Astrocyte (in vitro differentiated cells and primary cell): ENCODE results near the gene CCDC69. TPM values are rescaled to one million over a fixed set of nuclear protein-coding genes. Genes with fewer than 3 reads are reported as not detected.

Source experiments
- DNase-seq: peaks from one replicate; pipeline ENCODE4 v3.0.0-alpha.2; 2010; ENCODE audit warnings: low read depth
- FAIRE-seq: peaks from 2 replicates; lab custom pipeline; 2011; peaks lifted over from hg19 to GRCh38; lab: Jason Lieb, UNC
- H2AFZ ChIP-seq: 2 replicates; pipeline ENCODE4 v1.6.0; 2012; ENCODE audit warnings: low read depth, low read length, inconsistent platforms
- H3K27ac ChIP-seq: 2 replicates; pipeline ENCODE4 v1.5.1; 2011; ENCODE audit warnings: low read depth, low read length, inconsistent platforms
- H3K27me3 ChIP-seq: 2 replicates; pipeline ENCODE4 v1.6.0; 2011; ENCODE audit warnings: low read length, inconsistent platforms; ENCODE audit not compliant: insufficient read depth
- H3K36me3 ChIP-seq: 2 replicates; pipeline ENCODE4 v1.5.1; 2011; ENCODE audit warnings: low read length, inconsistent platforms; ENCODE audit not compliant: insufficient read depth
- H3K4me1 ChIP-seq: 2 replicates; pipeline ENCODE4 v1.5.1; 2011; ENCODE audit warnings: low read length, inconsistent platforms; ENCODE audit not compliant: insufficient read depth
- H3K4me2 ChIP-seq: 2 replicates; pipeline ENCODE4 v1.6.0; 2012; ENCODE audit warnings: low read length, inconsistent platforms
- H3K4me3 ChIP-seq: 2 replicates; pipeline ENCODE4 v1.5.1; 2011; ENCODE audit warnings: low read depth, mild to moderate bottlenecking, low read length, inconsistent platforms; ENCODE audit not compliant: insufficient read depth
- H3K79me2 ChIP-seq: 2 replicates; pipeline ENCODE4 v1.6.0; 2012; ENCODE audit warnings: mild to moderate bottlenecking, low read length, inconsistent platforms; ENCODE audit not compliant: insufficient read depth
- H3K9ac ChIP-seq: 2 replicates; pipeline ENCODE4 v1.6.0; 2012; ENCODE audit warnings: mild to moderate bottlenecking, low read length, inconsistent platforms
- H3K9me3 ChIP-seq: 2 replicates; pipeline ENCODE4 v1.5.1; 2012; ENCODE audit warnings: low read depth, mild to moderate bottlenecking, low read length, inconsistent platforms; ENCODE audit not compliant: insufficient read depth
- H4K20me1 ChIP-seq: 2 replicates; pipeline ENCODE4 v1.6.0; 2012; ENCODE audit warnings: low read length, inconsistent platforms; ENCODE audit not compliant: insufficient read depth
- H3K27ac Mint-ChIP-seq: one replicate; pipeline ENCODE4 v1.8.0; 2021; ENCODE audit warnings: mild to moderate bottlenecking, mixed read lengths; ENCODE audit not compliant: unreplicated experiment
- H3K27me3 Mint-ChIP-seq: one replicate; pipeline ENCODE4 v1.8.0; 2021; ENCODE audit warnings: low read depth, mixed read lengths; ENCODE audit not compliant: unreplicated experiment
- H3K36me3 Mint-ChIP-seq: one replicate; pipeline ENCODE4 v1.8.0; 2021; ENCODE audit warnings: low read depth, mixed read lengths; ENCODE audit not compliant: unreplicated experiment
- H3K4me1 Mint-ChIP-seq: one replicate; pipeline ENCODE4 v1.8.0; 2021; ENCODE audit warnings: low read depth, mixed read lengths; ENCODE audit not compliant: unreplicated experiment
- H3K4me3 Mint-ChIP-seq: one replicate; pipeline ENCODE4 v1.8.0; 2021; ENCODE audit warnings: mild to moderate bottlenecking, moderate library complexity, mixed read lengths; ENCODE audit not compliant: unreplicated experiment
- H3K9me3 Mint-ChIP-seq: one replicate; pipeline ENCODE4 v1.8.0; 2021; ENCODE audit warnings: mild to moderate bottlenecking, mixed read lengths; ENCODE audit not compliant: unreplicated experiment
- EZH2 ChIP-seq: IDR thresholded peaks from 2 replicates; pipeline ENCODE4 v1.6.1; 2012; ENCODE audit warnings: mild to moderate bottlenecking, low read length, inconsistent platforms; ENCODE audit not compliant: insufficient read depth
- total RNA-seq: library from RNA; stranded (reverse); gene quantifications from 2 replicates; pipeline ENCODE4 v1.2.1, GENCODE V29; 2021
- TF ChIP-seq, protein P1 (sequence below): IDR thresholded peaks from 2 replicates; pipeline ENCODE4 v1.5.1; 2011; ENCODE audit warnings: low read depth, mild to moderate bottlenecking, inconsistent platforms, low read length, moderate library complexity; ENCODE audit not compliant: insufficient read depth

CCDC69 gene
- total RNA-seq, 1 donor from 2014 or later = 4.1 TPM

DNA sequence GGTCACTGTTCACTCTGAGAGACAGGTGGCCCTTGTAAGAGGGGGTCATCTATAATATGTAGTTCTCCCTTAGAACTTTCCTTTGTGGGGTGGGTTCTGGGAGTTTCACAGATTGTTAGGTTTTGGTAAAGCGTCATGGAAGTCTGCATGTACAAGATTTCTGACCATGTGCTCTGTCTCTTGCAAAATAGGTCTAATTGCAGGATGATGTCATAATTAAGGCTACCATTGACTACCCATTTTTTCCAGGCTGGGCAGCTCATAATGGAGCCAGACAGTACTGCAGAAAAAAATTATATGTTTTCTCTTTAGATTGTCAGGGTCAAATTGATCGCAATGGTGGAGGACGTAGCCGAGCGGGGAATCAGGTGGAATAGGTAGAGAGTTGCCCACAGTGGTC lies 25.4 kb upstream of the CCDC69 start:
- Mint-ChIP-seq H3K4me3 (no peak overlapping the region), H3K4me1 (peaks cover 7% of the 10 kb centered on the region), H3K36me3 (no peaks in the 10 kb centered on the region), H3K27me3 (peaks cover 21% of the 10 kb centered on the region), H3K27ac (no peak overlapping the region), H3K9me3 (peaks cover 3% of the 10 kb centered on the region)
- H3K4me2 ChIP-seq = no peak overlapping the region
- no peaks in the 10 kb centered on the region for H3K36me3 ChIP-seq
- peaks cover 7% of the 10 kb centered on the region for H3K4me1 ChIP-seq
- H3K27ac ChIP-seq = no peak overlapping the region
- DNase-seq (no peak), FAIRE-seq (no peak)
- H4K20me1 ChIP-seq = no peaks in the 10 kb centered on the region
- H2AFZ ChIP-seq = no peak overlapping the region
- no peaks in the 10 kb centered on the region for H3K9me3 ChIP-seq
- TF ChIP-seq EZH2 = no peak
- TF ChIP-seq, protein P1, sequence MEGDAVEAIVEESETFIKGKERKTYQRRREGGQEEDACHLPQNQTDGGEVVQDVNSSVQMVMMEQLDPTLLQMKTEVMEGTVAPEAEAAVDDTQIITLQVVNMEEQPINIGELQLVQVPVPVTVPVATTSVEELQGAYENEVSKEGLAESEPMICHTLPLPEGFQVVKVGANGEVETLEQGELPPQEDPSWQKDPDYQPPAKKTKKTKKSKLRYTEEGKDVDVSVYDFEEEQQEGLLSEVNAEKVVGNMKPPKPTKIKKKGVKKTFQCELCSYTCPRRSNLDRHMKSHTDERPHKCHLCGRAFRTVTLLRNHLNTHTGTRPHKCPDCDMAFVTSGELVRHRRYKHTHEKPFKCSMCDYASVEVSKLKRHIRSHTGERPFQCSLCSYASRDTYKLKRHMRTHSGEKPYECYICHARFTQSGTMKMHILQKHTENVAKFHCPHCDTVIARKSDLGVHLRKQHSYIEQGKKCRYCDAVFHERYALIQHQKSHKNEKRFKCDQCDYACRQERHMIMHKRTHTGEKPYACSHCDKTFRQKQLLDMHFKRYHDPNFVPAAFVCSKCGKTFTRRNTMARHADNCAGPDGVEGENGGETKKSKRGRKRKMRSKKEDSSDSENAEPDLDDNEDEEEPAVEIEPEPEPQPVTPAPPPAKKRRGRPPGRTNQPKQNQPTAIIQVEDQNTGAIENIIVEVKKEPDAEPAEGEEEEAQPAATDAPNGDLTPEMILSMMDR = no peak
- H3K79me2 ChIP-seq = peaks cover 5% of the 10 kb centered on the region
- H3K27me3 ChIP-seq = peaks cover 9% of the 10 kb centered on the region
- H3K4me3 ChIP-seq = no peak overlapping the region
- no peak overlapping the region for H3K9ac ChIP-seq

DNA sequence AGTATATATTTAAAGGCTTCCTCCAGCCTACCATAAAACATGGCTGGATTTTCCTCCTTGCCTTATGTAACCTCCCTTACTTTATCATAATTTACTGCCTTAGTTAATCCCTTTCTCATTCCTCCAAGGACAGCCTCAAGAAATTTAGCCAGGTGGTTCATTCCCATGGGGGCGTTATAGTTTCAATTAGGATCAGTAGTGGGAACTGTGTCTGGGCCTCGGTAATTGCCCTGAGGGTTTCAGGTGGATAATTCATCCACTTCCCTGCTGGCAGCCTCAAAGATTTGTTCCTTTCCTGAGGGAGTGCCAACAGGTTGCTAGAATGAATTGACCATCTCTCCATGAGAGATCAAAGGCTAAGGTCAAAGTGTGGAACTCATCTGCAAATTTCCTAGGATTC lies 24.8 kb upstream of the CCDC69 start:
- no peaks in the 10 kb centered on the region for H3K9me3 ChIP-seq
- DNase-seq (no peak), FAIRE-seq (no peak)
- peaks cover 5% of the 10 kb centered on the region for H3K4me1 ChIP-seq
- no peak overlapping the region for H2AFZ ChIP-seq
- peaks cover 4% of the 10 kb centered on the region for H3K4me1 Mint-ChIP-seq
- H3K27ac ChIP-seq = no peak overlapping the region
- H4K20me1 ChIP-seq = no peaks in the 10 kb centered on the region
- H3K79me2 ChIP-seq = peaks cover 4% of the 10 kb centered on the region
- H3K27ac Mint-ChIP-seq = no peak overlapping the region
- H3K9ac ChIP-seq = no peak overlapping the region
- no peaks in the 10 kb centered on the region for H3K36me3 Mint-ChIP-seq
- H3K4me3 Mint-ChIP-seq = no peak overlapping the region
- H3K4me2 ChIP-seq = no peak overlapping the region
- H3K36me3 ChIP-seq = no peaks in the 10 kb centered on the region
- TF ChIP-seq, protein P1 = no peak
- no peak for TF ChIP-seq EZH2
- H3K9me3 Mint-ChIP-seq = peaks cover 3% of the 10 kb centered on the region
- H3K4me3 ChIP-seq = no peak overlapping the region
- peaks cover 21% of the 10 kb centered on the region for H3K27me3 Mint-ChIP-seq
- peaks cover 9% of the 10 kb centered on the region for H3K27me3 ChIP-seq

DNA sequence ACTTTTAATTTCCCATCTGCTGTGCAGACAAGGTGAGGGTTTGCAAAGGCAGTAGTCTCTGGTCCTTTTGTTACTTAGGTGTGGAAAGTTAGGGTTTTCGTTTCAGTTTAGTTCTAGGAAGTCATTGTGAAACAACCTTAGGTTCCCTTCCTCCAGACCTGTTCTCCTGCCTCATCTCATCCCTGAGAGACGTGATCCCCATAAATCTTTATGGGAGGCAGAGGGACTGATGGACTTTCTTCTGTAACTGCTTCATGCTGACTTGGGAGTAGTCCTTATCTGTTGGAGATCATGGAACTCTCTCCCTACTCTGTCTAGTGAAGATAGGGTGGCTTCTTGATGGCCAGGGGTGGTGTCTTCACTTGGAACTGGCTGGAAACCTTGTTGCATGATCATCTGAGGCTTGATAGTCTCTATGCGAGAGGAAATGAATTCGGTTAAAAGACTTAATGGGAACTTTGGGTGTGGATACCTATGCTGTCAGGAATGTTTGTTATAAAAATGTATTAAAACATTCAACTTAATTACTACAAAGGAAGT lies 21.9 kb upstream of the CCDC69 start:
- Histone ChIP-seq H3K9me3 (no peaks in the 10 kb centered on the region), H3K4me3 (no peak overlapping the region), H3K9ac (no peak overlapping the region), H3K27ac (no peak overlapping the region), H3K79me2 (no peaks in the 10 kb centered on the region), H4K20me1 (no peaks in the 10 kb centered on the region), H3K4me1 (no peaks in the 10 kb centered on the region), H3K4me2 (no peak overlapping the region), H3K36me3 (no peaks in the 10 kb centered on the region), H3K27me3 (peaks cover 9% of the 10 kb centered on the region), H2AFZ (no peak overlapping the region)
- H3K4me1 Mint-ChIP-seq = no peaks in the 10 kb centered on the region
- H3K27ac Mint-ChIP-seq = no peak overlapping the region
- DNase-seq (no peak), FAIRE-seq (no peak)
- H3K9me3 Mint-ChIP-seq = peaks cover 3% of the 10 kb centered on the region
- no peak overlapping the region for H3K4me3 Mint-ChIP-seq
- no peaks in the 10 kb centered on the region for H3K36me3 Mint-ChIP-seq
- H3K27me3 Mint-ChIP-seq = peaks cover 22% of the 10 kb centered on the region
- TF ChIP-seq, protein P1 = no peak
- TF ChIP-seq EZH2 = no peak
